ENCODE results near the gene ABI2.

GRCh38 chr2:203340791-203341487 lies 12.7 kb downstream of the ABI2 start:
- TF ChIP-seq PKNOX1 (IDR thresholded peaks at IDR 0.05) (no peak), ZNF384 (IDR thresholded peaks at IDR 0.05) (no peak), FOXK2 (IDR thresholded peaks at IDR 0.05) (no peak), FOXA1 (IDR thresholded peaks at IDR 0.05) (no peak)

Measured in HEK293T (cell line).